Measurements from ENCODE around the gene RPS6KL1. TPM values are rescaled to one million over a fixed set of nuclear protein-coding genes. Genes with fewer than 3 reads are reported as not detected.

RPS6KL1 gene
- total RNA-seq, 1 experiment from 2014 or later: 18.8 TPM

- WGBS (ENCODE audit: extremely low coverage, insufficient read length, low lambda C conversion rate): no CpG with 5 or more reads among the region's 9 CpGs
- H2BK120ac ChIP-seq (ENCODE audit: low read depth, low read length, poor library complexity, severe bottlenecking): no peak overlapping the region
- no peak overlapping the region for H3K4me2 ChIP-seq (ENCODE audit: insufficient read depth, insufficient read length, low read length)
- no peak overlapping the region for H2BK5ac ChIP-seq (ENCODE audit: insufficient read length, low read length)
- no peak overlapping the region for H3K27ac ChIP-seq (ENCODE audit: insufficient read length, low read depth, low read length)
- no peaks in the 10 kb centered on the region for H3K9me3 Mint-ChIP-seq
- no peak overlapping the region for H2BK20ac ChIP-seq (ENCODE audit: low read depth, low read length, poor library complexity, severe bottlenecking)
- H3T11ph ChIP-seq (ENCODE audit: low read length): no peak overlapping the region
- H3K9me3 ChIP-seq (ENCODE audit: control insufficient read depth, low read depth, low read length): no peaks in the 10 kb centered on the region
- H4K91ac ChIP-seq (ENCODE audit: insufficient read length, low read depth, low read length): no peak overlapping the region
- H3K4me3 Mint-ChIP-seq: no peak overlapping the region
- H3K27ac Mint-ChIP-seq: no peak overlapping the region
- peaks cover 2% of the 10 kb centered on the region for H3K23me2 ChIP-seq (ENCODE audit: insufficient read length, low read depth, low read length, poor library complexity, severe bottlenecking)
- no peak overlapping the region for H2AK5ac ChIP-seq (ENCODE audit: insufficient read length, low read length)
- H3K9ac ChIP-seq (ENCODE audit: extremely low read depth, insufficient read length, low read length): no peak overlapping the region
- H3K27me3 ChIP-seq (ENCODE audit: insufficient read depth, low read length): no peaks in the 10 kb centered on the region
- no peak overlapping the region for H3K18ac ChIP-seq (ENCODE audit: insufficient read length, low read depth, low read length)
- H3K4ac ChIP-seq (ENCODE audit: low read depth, low read length): no peak overlapping the region
- no peak overlapping the region for H2BK15ac ChIP-seq (ENCODE audit: low read depth, low read length)
- 0 out of 4 replicates have a peak, but pooled peaks cover 0 to 3% of the 10 kb centered on the region in 2 experiments for H3K4me1 Mint-ChIP-seq
- DNase-seq: no peak
- H3K79me2 ChIP-seq (ENCODE audit: insufficient read depth, low read length): no peaks in the 10 kb centered on the region
- H4K5ac ChIP-seq (ENCODE audit: insufficient read length, low read depth, low read length): no peak overlapping the region
- no peaks in the 10 kb centered on the region for H3K36me3 Mint-ChIP-seq (ENCODE audit: insufficient read depth in 1 of 3, low read depth in 3 of 3)
- H3K4me1 ChIP-seq (ENCODE audit: insufficient read depth, low read length): no peaks in the 10 kb centered on the region
- H4K8ac ChIP-seq (replicated peaks; ENCODE audit: insufficient read length, low read depth, low read length): no peak overlapping the region
- no peaks in the 10 kb centered on the region for H4K20me1 ChIP-seq (ENCODE audit: control insufficient read depth, insufficient read depth, insufficient read length)
- no peak for TF ChIP-seq CTCF (conservative IDR thresholded peaks at IDR 0.05)
- no peak overlapping the region for H3K56ac ChIP-seq (ENCODE audit: insufficient read length, low read depth, low read length)
- H3K14ac ChIP-seq (ENCODE audit: insufficient read depth, low read length): no peak overlapping the region
- no peak overlapping the region for H2AFZ ChIP-seq (ENCODE audit: low read length)
- H2BK12ac ChIP-seq (ENCODE audit: insufficient read length, low read depth, low read length): no peak overlapping the region
- H3K23ac ChIP-seq (ENCODE audit: insufficient read length, low read depth, low read length): no peak overlapping the region
- H3K27me3 Mint-ChIP-seq (ENCODE audit: low read depth): peaks cover 2% of the 10 kb centered on the region; the same call in 1 of the 2 replicates
- no peaks in the 10 kb centered on the region for H3K79me1 ChIP-seq (ENCODE audit: insufficient read depth, low read depth, low read length, poor library complexity, severe bottlenecking)
Observed at GRCh38 chr14:74935360-74935680, 12.3 kb upstream of the RPS6KL1 start.
